ENCODE measurements around the gene SFMBT1. TPM values are rescaled to one million over a fixed set of nuclear protein-coding genes. Genes with fewer than 3 reads are reported as not detected.

Gene SFMBT1
- total RNA-seq, 1 experiment from 2014 or later: 14.3 TPM

DNA sequence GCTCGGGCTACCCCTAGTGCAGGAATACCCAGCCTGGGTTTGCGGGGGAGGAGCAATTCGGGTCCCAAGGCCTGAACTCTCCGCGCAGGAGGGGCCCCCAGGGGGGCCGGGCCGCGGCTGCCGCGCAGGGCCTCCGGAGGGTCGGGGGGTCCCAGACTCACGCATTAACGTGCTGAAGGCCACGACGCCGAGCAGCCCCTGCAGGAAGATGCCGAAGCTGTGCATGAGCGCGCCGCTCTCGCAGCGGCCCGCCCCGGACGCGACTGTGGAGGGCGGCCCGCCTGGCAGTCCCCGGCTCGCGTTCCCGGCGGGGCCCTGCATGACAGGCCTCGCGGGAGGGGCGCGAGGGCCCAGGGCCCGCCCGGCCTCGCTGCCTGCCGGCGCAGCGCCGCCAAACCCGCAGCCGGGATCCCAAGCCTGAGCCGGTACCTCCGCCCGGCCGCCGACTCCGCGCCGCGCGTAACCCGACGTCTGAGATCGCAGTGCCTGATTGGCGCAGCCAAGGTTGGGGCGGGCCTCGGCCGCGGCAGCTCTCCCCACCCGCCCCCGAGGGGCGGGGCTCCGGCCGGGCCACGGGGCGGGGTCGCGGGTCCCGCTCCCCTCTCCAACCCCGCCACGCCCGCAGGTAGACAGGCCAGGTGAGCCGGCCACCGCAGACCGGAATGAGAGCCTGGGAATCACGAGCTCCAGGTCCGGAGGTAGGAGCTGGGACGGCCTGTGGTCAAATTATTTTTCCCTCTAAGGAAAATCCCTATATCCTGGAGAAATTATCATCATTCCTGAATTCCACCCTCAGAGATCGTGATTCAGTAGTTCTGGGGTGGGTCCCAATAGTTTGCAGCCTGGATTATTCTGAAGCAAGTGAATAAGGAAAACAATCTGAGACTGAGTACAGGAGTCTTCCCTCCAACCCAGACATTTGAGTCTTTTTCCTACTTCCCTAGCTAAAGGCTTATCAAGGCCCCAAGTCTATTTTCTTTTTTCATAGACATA lies 148.4 kb downstream of the SFMBT1 start, which contains the start of gene STIMATE:
STIMATE (minus strand) TSS at position 419 of the 993 bp plus-strand sequence; CDS start at position 321, 98 bp downstream.
- peak; percentile 63 to 91 for DNase-seq
- POLR2A ChIA-PET (ENCODE audit: unreplicated experiment): interaction anchor here (0.5 to 0.6 kb wide), 4 partner anchors 106 to 1398 kb away, joined by 3 to 4 read pairs (median 4); partner anchors contain the start of gene DCAF1

DNA sequence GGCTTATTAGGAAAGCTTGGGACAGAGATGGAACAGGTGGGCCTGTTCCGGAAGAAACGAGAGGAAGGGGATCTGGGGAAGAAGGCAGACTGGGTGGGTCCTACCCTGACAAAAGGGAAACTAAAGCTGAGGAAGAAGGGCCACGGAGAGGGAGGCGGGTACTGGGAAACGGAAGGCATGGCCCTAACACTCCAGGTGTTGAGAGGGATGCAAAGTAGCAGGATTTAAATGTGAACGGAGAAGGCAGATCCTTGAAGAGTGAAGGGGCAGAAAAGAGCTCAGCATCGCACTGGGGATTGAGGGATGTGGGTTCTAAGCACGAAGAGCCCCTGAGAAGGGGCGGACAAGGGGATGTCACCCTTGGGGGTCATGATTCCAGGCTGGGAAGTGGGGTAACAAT lies 149.3 kb downstream of the SFMBT1 start:
- BruUV-seq (replicated peaks): no TSS peak
- TF ChIP-seq, protein P1, sequence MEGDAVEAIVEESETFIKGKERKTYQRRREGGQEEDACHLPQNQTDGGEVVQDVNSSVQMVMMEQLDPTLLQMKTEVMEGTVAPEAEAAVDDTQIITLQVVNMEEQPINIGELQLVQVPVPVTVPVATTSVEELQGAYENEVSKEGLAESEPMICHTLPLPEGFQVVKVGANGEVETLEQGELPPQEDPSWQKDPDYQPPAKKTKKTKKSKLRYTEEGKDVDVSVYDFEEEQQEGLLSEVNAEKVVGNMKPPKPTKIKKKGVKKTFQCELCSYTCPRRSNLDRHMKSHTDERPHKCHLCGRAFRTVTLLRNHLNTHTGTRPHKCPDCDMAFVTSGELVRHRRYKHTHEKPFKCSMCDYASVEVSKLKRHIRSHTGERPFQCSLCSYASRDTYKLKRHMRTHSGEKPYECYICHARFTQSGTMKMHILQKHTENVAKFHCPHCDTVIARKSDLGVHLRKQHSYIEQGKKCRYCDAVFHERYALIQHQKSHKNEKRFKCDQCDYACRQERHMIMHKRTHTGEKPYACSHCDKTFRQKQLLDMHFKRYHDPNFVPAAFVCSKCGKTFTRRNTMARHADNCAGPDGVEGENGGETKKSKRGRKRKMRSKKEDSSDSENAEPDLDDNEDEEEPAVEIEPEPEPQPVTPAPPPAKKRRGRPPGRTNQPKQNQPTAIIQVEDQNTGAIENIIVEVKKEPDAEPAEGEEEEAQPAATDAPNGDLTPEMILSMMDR (conservative IDR thresholded peaks at IDR 0.05): no peak
- TF ChIP-seq EZH2 (IDR thresholded peaks at IDR 0.05; ENCODE audit: low read depth): no peak
- ChIA-PET POLR2A (ENCODE audit: unreplicated experiment) (interaction anchor here (0.5 to 0.6 kb wide), 2 partner anchors 451 to 1397 kb away, joined by 4 to 5 read pairs; partner anchors contain the start of gene DCAF1), CTCF (interaction anchor here (1.5 kb wide), 1 partner anchor 98 kb away, joined by 3 read pairs; no protein-coding TSS in a partner anchor)
- peak overlapping the region; percentile 84 for H3K4me3 ChIP-seq
- H3K36me3 ChIP-seq (ENCODE audit: low read depth): no peaks in the 10 kb centered on the region
- no peaks in the 10 kb centered on the region for H4K20me1 ChIP-seq (ENCODE audit: insufficient read depth)
- H3K27ac ChIP-seq: no peak overlapping the region
- H3K79me2 ChIP-seq (ENCODE audit: low read depth): no peaks in the 10 kb centered on the region; the same call in 1 of the 2 replicates
- peak in 1 of 2 experiments; percentile 16 for DNase-seq
- H3K9me3 ChIP-seq (ENCODE audit: insufficient read depth, low read depth): no peaks in the 10 kb centered on the region
- H2AFZ ChIP-seq: peak overlapping the region; percentile 97
- H3K27me3 ChIP-seq (ENCODE audit: insufficient read depth, low read depth): no peaks in the 10 kb centered on the region
- H3F3A ChIP-seq (ENCODE audit: insufficient read depth, low read depth): no peaks in the 10 kb centered on the region
- 0 out of 2 replicates have a peak, but pooled peaks cover 5% of the 10 kb centered on the region for H3K4me1 ChIP-seq (replicated peaks; ENCODE audit: insufficient read depth)
- peak overlapping the region; percentile 97 for H3K4me2 ChIP-seq
- intact Hi-C loops (cut with micrococcal nuclease; ENCODE audit: unreplicated experiment): no loop called here
- H3K9me2 ChIP-seq (ENCODE audit: insufficient read depth): no peaks in the 10 kb centered on the region

More for the DNA sequence above, 148.4 kb downstream of the SFMBT1 start, which contains the start of gene STIMATE:
- CTCF ChIA-PET: interaction anchor here (1.5 kb wide), 1 partner anchor 99 kb away, joined by 3 read pairs; no protein-coding TSS in a partner anchor
- H3K27me3 ChIP-seq (ENCODE audit: insufficient read depth, low read depth): no peaks in the 10 kb centered on the region
- intact Hi-C loops (cut with micrococcal nuclease; ENCODE audit: unreplicated experiment): no loop called here
- no peaks in the 10 kb centered on the region for H3K9me2 ChIP-seq (ENCODE audit: insufficient read depth)
- no peaks in the 10 kb centered on the region for H3K9me3 ChIP-seq (ENCODE audit: insufficient read depth, low read depth)
- 0 out of 2 replicates have a peak, but pooled peaks cover 5% of the 10 kb centered on the region for H3K4me1 ChIP-seq (replicated peaks; ENCODE audit: insufficient read depth)
- no peaks in the 10 kb centered on the region for H3K36me3 ChIP-seq (ENCODE audit: low read depth)
- peak within 1 kb of the TSS; percentile 84 for H3K4me3 ChIP-seq
- no TSS peak for BruUV-seq (replicated peaks)
- peak within 1 kb of the TSS; percentile 97 for H3K4me2 ChIP-seq
- peak within 1 kb of the TSS; percentile 97 for H2AFZ ChIP-seq
- no peaks in the 10 kb centered on the region; the same call in 1 of the 2 replicates for H3K79me2 ChIP-seq (ENCODE audit: low read depth)
- no peak for TF ChIP-seq EZH2 (IDR thresholded peaks at IDR 0.05; ENCODE audit: low read depth)
- TF ChIP-seq, protein P1 (conservative IDR thresholded peaks at IDR 0.05): no peak
- H3F3A ChIP-seq (ENCODE audit: insufficient read depth, low read depth): no peaks in the 10 kb centered on the region
- H3K27ac ChIP-seq: no peak within 1 kb of the TSS
- no peaks in the 10 kb centered on the region for H4K20me1 ChIP-seq (ENCODE audit: insufficient read depth)

DNA sequence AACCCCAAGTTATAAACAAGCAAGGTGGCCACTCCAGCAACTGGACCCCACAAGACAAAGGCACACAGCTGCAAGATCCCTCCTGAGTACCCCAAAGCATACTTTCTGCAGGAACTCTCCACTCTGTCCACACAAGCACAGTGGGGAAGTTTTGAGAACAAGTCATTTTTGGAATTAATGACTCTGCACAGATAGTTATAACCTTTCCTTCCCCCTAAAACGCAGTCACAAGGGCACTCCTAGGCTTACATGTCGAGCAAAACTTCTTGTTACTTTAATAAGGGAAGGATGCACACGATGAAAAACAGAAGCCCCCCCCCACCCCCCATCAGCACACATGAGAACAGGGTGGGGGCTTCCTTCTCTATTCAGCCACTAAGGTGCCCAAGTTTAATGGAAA lies 149.7 kb downstream of the SFMBT1 start:
- TF ChIP-seq, protein P1 (conservative IDR thresholded peaks at IDR 0.05): no peak
- TF ChIP-seq EZH2 (IDR thresholded peaks at IDR 0.05; ENCODE audit: low read depth): no peak
- DNase-seq: no peak
- no peaks in the 10 kb centered on the region for H3K9me2 ChIP-seq (ENCODE audit: insufficient read depth)
- H2AFZ ChIP-seq: no peak overlapping the region
- H3K36me3 ChIP-seq (ENCODE audit: low read depth): no peaks in the 10 kb centered on the region
- no peak overlapping the region for H3K27ac ChIP-seq
- ChIA-PET POLR2A (ENCODE audit: unreplicated experiment) (interaction anchor here (0.6 to 0.7 kb wide), 2 partner anchors 452 to 913 kb away, joined by 3 to 5 read pairs; partner anchors contain the start of gene ACY1), CTCF (interaction anchor here (1.5 kb wide), 1 partner anchor 97 kb away, joined by 3 read pairs; no protein-coding TSS in a partner anchor)
- no peaks in the 10 kb centered on the region for H4K20me1 ChIP-seq (ENCODE audit: insufficient read depth)
- H3K4me2 ChIP-seq: peak overlapping the region; percentile 97
- no peaks in the 10 kb centered on the region for H3K27me3 ChIP-seq (ENCODE audit: insufficient read depth, low read depth)
- H3K4me3 ChIP-seq: peak overlapping the region; percentile 84; the same call in 1 of the 2 replicates
- H3F3A ChIP-seq (ENCODE audit: insufficient read depth, low read depth): no peaks in the 10 kb centered on the region
- no peaks in the 10 kb centered on the region; the same call in 1 of the 2 replicates for H3K79me2 ChIP-seq (ENCODE audit: low read depth)
- intact Hi-C loops (cut with micrococcal nuclease; ENCODE audit: unreplicated experiment): no loop called here
- 0 out of 2 replicates have a peak, but pooled peaks cover 5% of the 10 kb centered on the region for H3K4me1 ChIP-seq (replicated peaks; ENCODE audit: insufficient read depth)
- TSS peak; percentile 19 for BruUV-seq (replicated peaks)
- no peaks in the 10 kb centered on the region for H3K9me3 ChIP-seq (ENCODE audit: insufficient read depth, low read depth)

All from PC-9 (cell line).